ENCODE data around the gene RAB8A.
"Not testable (repeated sequence)": the region's sequence is repeated elsewhere in the genome, so short reads cannot be mapped to it uniquely, and the experiment has no call there.

Gene RAB8A

GRCh38 chr19:16077984-16078758, 33.5 kb upstream of the RAB8A start:
- DNase-seq (ENCODE audit: low spot score), result no peak

GRCh38 chr19:16078759-16079707, 32.7 kb upstream of the RAB8A start:
- DNase-seq (ENCODE audit: low spot score), result peak; percentile 88

- DNase-seq (ENCODE audit: low spot score), result no peak
Observed at GRCh38 chr19:16084067-16084685, 27.5 kb upstream of the RAB8A start.

- no peak for DNase-seq (ENCODE audit: low spot score)
Observed at GRCh38 chr19:16085115-16085514, 26.6 kb upstream of the RAB8A start.

- not testable (repeated sequence) for DNase-seq (ENCODE audit: low spot score)
Observed at GRCh38 chr19:16087404-16087803, 24.3 kb upstream of the RAB8A start.

GRCh38 chr19:16087940-16088339, 23.7 kb upstream of the RAB8A start:
- no peak for DNase-seq (ENCODE audit: low spot score)

GRCh38 chr19:16088351-16089009, 23.2 kb upstream of the RAB8A start:
- DNase-seq (ENCODE audit: low spot score), result no peak

- DNase-seq (ENCODE audit: low spot score), result no peak
Observed at GRCh38 chr19:16089010-16089846, 22.5 kb upstream of the RAB8A start.

- DNase-seq (ENCODE audit: low spot score), result no peak
Observed at GRCh38 chr19:16091546-16092475, 19.9 kb upstream of the RAB8A start.

- no peak for DNase-seq (ENCODE audit: low spot score)
Observed at GRCh38 chr19:16094360-16095070, 17.2 kb upstream of the RAB8A start.

- no peak for DNase-seq (ENCODE audit: low spot score)
Observed at GRCh38 chr19:16095071-16095571, 16.6 kb upstream of the RAB8A start.

- DNase-seq (ENCODE audit: low spot score), result no peak
Observed at GRCh38 chr19:16096280-16096855, 15.3 kb upstream of the RAB8A start.

GRCh38 chr19:16098416-16098768, 13.3 kb upstream of the RAB8A start:
- DNase-seq (ENCODE audit: low spot score), result no peak

- no peak for DNase-seq (ENCODE audit: low spot score)
Observed at GRCh38 chr19:16098821-16099220, 12.9 kb upstream of the RAB8A start.

- DNase-seq (ENCODE audit: low spot score), result not testable (repeated sequence)
Observed at GRCh38 chr19:16099314-16099965, 12.2 kb upstream of the RAB8A start.

- no peak for DNase-seq (ENCODE audit: low spot score)
Observed at GRCh38 chr19:16100524-16100923, 11.2 kb upstream of the RAB8A start.

GRCh38 chr19:16104722-16105121, 7.0 kb upstream of the RAB8A start:
- no peak for DNase-seq (ENCODE audit: low spot score)

GRCh38 chr19:16106121-16106520, 5.6 kb upstream of the RAB8A start:
- DNase-seq (ENCODE audit: low spot score), result no peak

Data from SK-N-DZ (cell line).